WTC11 (cell line): ENCODE results near the gene SRRM2. TPM values are rescaled to one million over a fixed set of nuclear protein-coding genes. Genes with fewer than 3 reads are reported as not detected.

ENCODE experiments used
- ATAC-seq: fragments of 200-7000 bp; cut with Tn5 transposase; 2 replicates; pipeline ENCODE4 v1.10.0; 2021; ENCODE audit warnings: mild to moderate bottlenecking, moderate library complexity
- CTCF ChIA-PET: fragments of 300-600 bp; sonication (Branson Sonifier 250); formaldehyde crosslinking; loops from one replicate; lab custom pipeline; 2021; ENCODE audit warnings: antibody characterized with exemption; lab: Charles Lee
- POLR2A ChIA-PET: fragments of 350-600 bp; sonication (Branson Sonifier 250); formaldehyde crosslinking; loops from one replicate; lab custom pipeline; 2021; ENCODE audit warnings: antibody characterized with exemption; lab: Charles Lee
- DNase-seq: peaks from one replicate; pipeline ENCODE4 v3.0.0; 2021; ENCODE audit warnings: low spot score
- H3K27ac Mint-ChIP-seq: 2 replicates; pipeline ENCODE4 v1.8.0; 2021; ENCODE audit warnings: mixed read lengths
- H3K27me3 Mint-ChIP-seq: 2 replicates; pipeline ENCODE4 v1.8.0; 2021; ENCODE audit warnings: low read depth, mild to moderate bottlenecking, moderate library complexity, mixed read lengths
- H3K36me3 Mint-ChIP-seq: 2 replicates; pipeline ENCODE4 v1.8.0; 2021; ENCODE audit warnings: mixed read lengths
- H3K4me1 Mint-ChIP-seq: 2 replicates; pipeline ENCODE4 v1.8.0; 2022; ENCODE audit warnings: mixed read lengths
- H3K4me3 Mint-ChIP-seq: 2 replicates; pipeline ENCODE4 v1.8.0; 2021; ENCODE audit warnings: mild to moderate bottlenecking, moderate library complexity, mixed read lengths
- H3K9me3 Mint-ChIP-seq: 2 replicates; pipeline ENCODE4 v1.8.0; 2021; ENCODE audit warnings: mixed read lengths
- ARID4B ChIP-seq: sonication (generic); formaldehyde crosslinking; IDR thresholded peaks from 2 replicates; pipeline ENCODE4 v1.8.0; 2023; ENCODE audit warnings: missing genetic modification reagents, mild to moderate bottlenecking, borderline replicate concordance
- CREM ChIP-seq: sonication (generic); formaldehyde crosslinking; IDR thresholded peaks from 2 replicates; pipeline ENCODE4 v1.8.1; 2022; ENCODE audit warnings: mild to moderate bottlenecking, missing genetic modification reagents, moderate library complexity
- ERG ChIP-seq: fragments of 250-450 bp; sonication (Bioruptor Pico); IDR thresholded peaks from 2 replicates; pipeline ENCODE4 v1.8.0; 2021; ENCODE audit warnings: mild to moderate bottlenecking
- GABPB1 ChIP-seq: sonication (generic); formaldehyde crosslinking; IDR thresholded peaks from 2 replicates; pipeline ENCODE4 v1.8.1; 2023; ENCODE audit warnings: mild to moderate bottlenecking, missing genetic modification reagents
- GRHL2 ChIP-seq: fragments of 250-450 bp; sonication (Bioruptor Pico); IDR thresholded peaks from 2 replicates; pipeline ENCODE4 v1.8.0; 2022; ENCODE audit warnings: mild to moderate bottlenecking, moderate library complexity; ENCODE audit not compliant: insufficient replicate concordance, severe bottlenecking
- NR1H2 ChIP-seq: sonication (generic); formaldehyde crosslinking; IDR thresholded peaks from 2 replicates; pipeline ENCODE4 v1.9.0; 2021; ENCODE audit warnings: mild to moderate bottlenecking, moderate library complexity, missing genetic modification reagents
- NR3C1 ChIP-seq: sonication (generic); formaldehyde crosslinking; conservative IDR thresholded peaks from 2 replicates; pipeline ENCODE4 v1.8.1; 2023; ENCODE audit warnings: low read depth, mild to moderate bottlenecking, missing genetic modification reagents
- ZNF138 ChIP-seq: sonication (generic); formaldehyde crosslinking; conservative IDR thresholded peaks from 2 replicates; pipeline ENCODE4 v1.8.1; 2022; ENCODE audit warnings: mild to moderate bottlenecking, moderate library complexity, missing genetic modification reagents
- ZNF317 ChIP-seq: sonication (generic); formaldehyde crosslinking; IDR thresholded peaks from 2 replicates; pipeline ENCODE4 v1.8.1; 2023; ENCODE audit warnings: low read depth, mild to moderate bottlenecking, moderate library complexity, missing genetic modification reagents, borderline replicate concordance
- ZNF532 ChIP-seq: fragments of 250-450 bp; sonication (Bioruptor Pico); IDR thresholded peaks from 2 replicates; pipeline ENCODE4 v1.9.0; 2021; ENCODE audit warnings: mild to moderate bottlenecking, borderline replicate concordance
- total RNA-seq: library from RNA; stranded (reverse); gene quantifications from 3 replicates; pipeline ENCODE4 v1.2.3, GENCODE V29; 2021
- TF ChIP-seq, protein P1 (sequence below): fragments of 250-450 bp; sonication (Bioruptor Pico); IDR thresholded peaks from 2 replicates; pipeline ENCODE4 v1.9.0; 2021; ENCODE audit warnings: moderate library complexity, mild to moderate bottlenecking, inconsistent platforms, borderline replicate concordance
- TF ChIP-seq, protein P2 (sequence below): sonication (generic); formaldehyde crosslinking; IDR thresholded peaks from 2 replicates; pipeline ENCODE4 v1.8.0; 2022; ENCODE audit warnings: mild to moderate bottlenecking, missing genetic modification reagents
- TF ChIP-seq, protein P3 (sequence below): fragments of 250-450 bp; sonication (Bioruptor Pico); IDR thresholded peaks from 2 replicates; pipeline ENCODE4 v1.9.0; 2021; ENCODE audit warnings: mild to moderate bottlenecking
- TF ChIP-seq, protein P4 (sequence below): sonication (generic); formaldehyde crosslinking; IDR thresholded peaks from 2 replicates; pipeline ENCODE4 v1.8.1; 2022; ENCODE audit warnings: missing genetic modification reagents, borderline replicate concordance
- TF ChIP-seq, protein P5 (sequence below): sonication (generic); formaldehyde crosslinking; IDR thresholded peaks from 2 replicates; pipeline ENCODE4 v1.8.1; 2023; ENCODE audit warnings: mild to moderate bottlenecking, missing genetic modification reagents

Gene SRRM2
- total RNA-seq, 1 experiment from 2014 or later = 823 TPM

DNA sequence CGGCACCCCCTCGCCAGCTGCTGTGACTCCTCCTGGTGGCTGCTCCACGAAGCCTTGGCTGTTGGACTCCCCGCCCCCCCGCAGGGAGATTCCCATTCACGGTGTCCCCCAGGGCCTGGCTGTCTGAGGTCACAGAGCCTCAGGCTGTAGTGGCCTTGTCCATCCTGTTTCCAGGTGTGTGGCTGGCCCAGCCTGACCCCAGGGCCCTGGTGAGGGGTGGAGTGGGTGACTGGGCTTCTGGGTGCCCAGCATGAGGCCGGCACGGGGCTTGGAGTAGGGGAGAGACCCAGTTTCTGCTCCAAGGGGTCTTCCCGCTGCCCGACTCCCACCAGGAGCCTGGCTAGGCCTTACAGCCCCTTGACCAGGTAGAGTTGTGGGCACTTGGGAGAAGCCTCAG, 42.9 kb upstream of the SRRM2 start (continued):
- TF ChIP-seq ERG (no peak), ZNF317 (no peak)
- TF ChIP-seq, protein P1, sequence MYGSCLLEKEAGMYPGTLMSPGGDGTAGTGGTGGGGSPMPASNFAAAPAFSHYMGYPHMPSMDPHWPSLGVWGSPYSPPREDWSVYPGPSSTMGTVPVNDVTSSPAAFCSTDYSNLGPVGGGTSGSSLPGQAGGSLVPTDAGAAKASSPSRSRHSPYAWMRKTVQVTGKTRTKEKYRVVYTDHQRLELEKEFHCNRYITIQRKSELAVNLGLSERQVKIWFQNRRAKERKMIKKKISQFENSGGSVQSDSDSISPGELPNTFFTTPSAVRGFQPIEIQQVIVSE (CRISPR knock-in tag) = no peak

DNA sequence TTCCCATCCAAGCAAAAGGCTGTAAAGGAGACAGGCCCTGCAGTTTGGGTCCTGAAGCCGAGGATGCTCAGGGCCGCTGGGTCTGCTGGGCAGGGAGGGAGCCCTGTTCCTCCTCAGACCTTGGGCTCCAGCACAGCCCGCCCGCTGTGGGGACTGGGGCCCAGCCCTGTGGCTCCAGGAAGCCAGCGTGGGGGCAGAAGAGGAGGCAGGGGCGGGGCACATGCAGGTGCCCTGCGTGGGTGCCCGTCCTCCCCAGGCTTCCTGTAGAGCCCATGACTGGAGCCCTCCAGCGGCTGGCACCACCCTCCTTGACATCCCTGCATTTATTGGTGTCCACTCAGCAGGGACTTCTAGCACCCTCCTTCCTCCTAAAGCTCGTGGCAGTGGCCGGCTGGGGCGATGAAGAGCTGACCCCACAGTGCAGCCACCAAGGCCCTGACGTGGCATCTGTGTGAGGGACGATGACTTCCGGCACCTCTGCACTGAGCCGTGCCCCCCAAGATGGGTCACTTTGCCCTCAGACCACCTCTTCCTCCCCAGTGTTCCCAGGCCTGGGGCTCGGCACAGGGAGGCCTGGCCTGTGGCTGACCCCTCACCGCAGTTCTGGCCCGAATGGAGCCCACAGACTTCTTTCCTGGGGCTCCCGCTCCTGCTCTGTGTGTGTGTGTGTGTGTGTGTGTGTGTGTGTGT, 42.3 kb upstream of the SRRM2 start:
- CTCF ChIA-PET = no interaction called here
- Mint-ChIP-seq H3K9me3 (no peaks in the 10 kb centered on the region), H3K27me3 (no peaks in the 10 kb centered on the region), H3K4me3 (no peak overlapping the region), H3K27ac (no peak overlapping the region), H3K4me1 (peaks cover 3% of the 10 kb centered on the region; the same call in 1 of the 2 replicates), H3K36me3 (peaks cover 10% of the 10 kb centered on the region)
- POLR2A ChIA-PET = no interaction called here
- DNase-seq (no peak), ATAC-seq (no peak)
- no peak for TF ChIP-seq GABPB1 (CRISPR knock-in tag)
- no peak for TF ChIP-seq CREM (CRISPR knock-in tag)
- TF ChIP-seq ZNF532 = no peak
- TF ChIP-seq, protein P2, sequence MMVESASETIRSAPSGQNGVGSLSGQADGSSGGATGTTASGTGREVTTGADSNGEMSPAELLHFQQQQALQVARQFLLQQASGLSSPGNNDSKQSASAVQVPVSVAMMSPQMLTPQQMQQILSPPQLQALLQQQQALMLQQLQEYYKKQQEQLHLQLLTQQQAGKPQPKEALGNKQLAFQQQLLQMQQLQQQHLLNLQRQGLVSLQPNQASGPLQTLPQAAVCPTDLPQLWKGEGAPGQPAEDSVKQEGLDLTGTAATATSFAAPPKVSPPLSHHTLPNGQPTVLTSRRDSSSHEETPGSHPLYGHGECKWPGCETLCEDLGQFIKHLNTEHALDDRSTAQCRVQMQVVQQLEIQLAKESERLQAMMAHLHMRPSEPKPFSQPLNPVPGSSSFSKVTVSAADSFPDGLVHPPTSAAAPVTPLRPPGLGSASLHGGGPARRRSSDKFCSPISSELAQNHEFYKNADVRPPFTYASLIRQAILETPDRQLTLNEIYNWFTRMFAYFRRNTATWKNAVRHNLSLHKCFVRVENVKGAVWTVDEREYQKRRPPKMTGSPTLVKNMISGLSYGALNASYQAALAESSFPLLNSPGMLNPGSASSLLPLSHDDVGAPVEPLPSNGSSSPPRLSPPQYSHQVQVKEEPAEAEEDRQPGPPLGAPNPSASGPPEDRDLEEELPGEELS (CRISPR knock-in tag) = no peak
- no peak for TF ChIP-seq NR3C1 (CRISPR knock-in tag)
- no peak for TF ChIP-seq ARID4B (CRISPR knock-in tag)
- TF ChIP-seq GRHL2 (CRISPR knock-in tag) = no peak
- TF ChIP-seq, protein P3, sequence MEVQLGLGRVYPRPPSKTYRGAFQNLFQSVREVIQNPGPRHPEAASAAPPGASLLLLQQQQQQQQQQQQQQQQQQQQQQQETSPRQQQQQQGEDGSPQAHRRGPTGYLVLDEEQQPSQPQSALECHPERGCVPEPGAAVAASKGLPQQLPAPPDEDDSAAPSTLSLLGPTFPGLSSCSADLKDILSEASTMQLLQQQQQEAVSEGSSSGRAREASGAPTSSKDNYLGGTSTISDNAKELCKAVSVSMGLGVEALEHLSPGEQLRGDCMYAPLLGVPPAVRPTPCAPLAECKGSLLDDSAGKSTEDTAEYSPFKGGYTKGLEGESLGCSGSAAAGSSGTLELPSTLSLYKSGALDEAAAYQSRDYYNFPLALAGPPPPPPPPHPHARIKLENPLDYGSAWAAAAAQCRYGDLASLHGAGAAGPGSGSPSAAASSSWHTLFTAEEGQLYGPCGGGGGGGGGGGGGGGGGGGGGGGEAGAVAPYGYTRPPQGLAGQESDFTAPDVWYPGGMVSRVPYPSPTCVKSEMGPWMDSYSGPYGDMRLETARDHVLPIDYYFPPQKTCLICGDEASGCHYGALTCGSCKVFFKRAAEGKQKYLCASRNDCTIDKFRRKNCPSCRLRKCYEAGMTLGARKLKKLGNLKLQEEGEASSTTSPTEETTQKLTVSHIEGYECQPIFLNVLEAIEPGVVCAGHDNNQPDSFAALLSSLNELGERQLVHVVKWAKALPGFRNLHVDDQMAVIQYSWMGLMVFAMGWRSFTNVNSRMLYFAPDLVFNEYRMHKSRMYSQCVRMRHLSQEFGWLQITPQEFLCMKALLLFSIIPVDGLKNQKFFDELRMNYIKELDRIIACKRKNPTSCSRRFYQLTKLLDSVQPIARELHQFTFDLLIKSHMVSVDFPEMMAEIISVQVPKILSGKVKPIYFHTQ = no peak
- TF ChIP-seq, protein P4, sequence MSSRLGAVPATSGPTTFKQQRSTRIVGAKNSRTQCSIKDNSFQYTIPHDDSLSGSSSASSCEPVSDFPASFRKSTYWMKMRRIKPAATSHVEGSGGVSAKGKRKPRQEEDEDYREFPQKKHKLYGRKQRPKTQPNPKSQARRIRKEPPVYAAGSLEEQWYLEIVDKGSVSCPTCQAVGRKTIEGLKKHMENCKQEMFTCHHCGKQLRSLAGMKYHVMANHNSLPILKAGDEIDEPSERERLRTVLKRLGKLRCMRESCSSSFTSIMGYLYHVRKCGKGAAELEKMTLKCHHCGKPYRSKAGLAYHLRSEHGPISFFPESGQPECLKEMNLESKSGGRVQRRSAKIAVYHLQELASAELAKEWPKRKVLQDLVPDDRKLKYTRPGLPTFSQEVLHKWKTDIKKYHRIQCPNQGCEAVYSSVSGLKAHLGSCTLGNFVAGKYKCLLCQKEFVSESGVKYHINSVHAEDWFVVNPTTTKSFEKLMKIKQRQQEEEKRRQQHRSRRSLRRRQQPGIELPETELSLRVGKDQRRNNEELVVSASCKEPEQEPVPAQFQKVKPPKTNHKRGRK (CRISPR knock-in tag) = no peak
- TF ChIP-seq, protein P5, sequence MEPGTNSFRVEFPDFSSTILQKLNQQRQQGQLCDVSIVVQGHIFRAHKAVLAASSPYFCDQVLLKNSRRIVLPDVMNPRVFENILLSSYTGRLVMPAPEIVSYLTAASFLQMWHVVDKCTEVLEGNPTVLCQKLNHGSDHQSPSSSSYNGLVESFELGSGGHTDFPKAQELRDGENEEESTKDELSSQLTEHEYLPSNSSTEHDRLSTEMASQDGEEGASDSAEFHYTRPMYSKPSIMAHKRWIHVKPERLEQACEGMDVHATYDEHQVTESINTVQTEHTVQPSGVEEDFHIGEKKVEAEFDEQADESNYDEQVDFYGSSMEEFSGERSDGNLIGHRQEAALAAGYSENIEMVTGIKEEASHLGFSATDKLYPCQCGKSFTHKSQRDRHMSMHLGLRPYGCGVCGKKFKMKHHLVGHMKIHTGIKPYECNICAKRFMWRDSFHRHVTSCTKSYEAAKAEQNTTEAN = no peak
- TF ChIP-seq NR1H2 (CRISPR knock-in tag) = no peak
- no peak for TF ChIP-seq ZNF138 (CRISPR knock-in tag)
